ENCODE data around the gene PKDCC. TPM values are rescaled to one million over a fixed set of nuclear protein-coding genes. Genes with fewer than 3 reads are reported as not detected.
A peak's percentile ranks its signal among the peaks of the same experiment; 100 is the strongest.

The PKDCC gene
- total RNA-seq, 1 donor from 2014 or later, result 9.6 TPM

DNA sequence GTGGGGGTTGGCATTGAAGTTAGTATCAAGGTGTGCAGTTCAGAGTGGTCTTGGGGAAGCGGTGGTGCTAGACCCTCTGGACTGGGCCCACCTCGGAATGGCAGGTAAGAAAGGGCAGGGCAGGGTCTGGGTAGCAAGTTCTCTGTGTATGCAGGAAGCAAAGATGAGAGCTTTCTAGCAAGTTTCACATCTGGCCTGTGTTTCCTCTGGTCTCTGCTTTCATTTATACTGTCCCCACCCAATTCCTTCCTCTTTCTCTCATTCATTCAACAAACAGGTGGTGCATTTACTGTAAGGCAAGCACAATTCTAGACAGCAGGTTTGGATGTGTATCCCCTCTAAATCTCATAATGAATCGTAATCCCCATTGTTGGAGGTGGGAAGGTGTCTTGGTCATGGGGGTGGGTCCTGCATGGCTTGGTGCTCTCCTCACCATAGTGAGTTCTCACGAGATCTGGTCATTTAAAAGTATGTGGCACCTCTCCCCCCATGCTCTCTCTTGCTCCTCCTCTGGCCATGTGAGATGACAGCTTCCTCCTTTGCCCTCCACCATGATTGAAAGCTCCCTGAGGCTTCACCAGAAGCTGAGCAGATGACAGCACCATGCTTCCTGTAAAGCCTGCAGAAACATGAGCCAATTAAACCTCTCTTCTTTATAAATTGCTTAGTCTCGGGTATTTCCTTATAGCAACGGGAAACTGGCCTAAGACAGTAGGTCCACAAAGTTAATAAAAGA is 51.8 kb downstream of the PKDCC start:
- Mint-ChIP-seq H3K4me3 (ENCODE audit: unreplicated experiment) (peak overlapping the region; percentile 69), H3K9me3 (ENCODE audit: unreplicated experiment) (no peaks in the 10 kb centered on the region), H3K4me1 (ENCODE audit: unreplicated experiment) (peaks cover 15% of the 10 kb centered on the region), H3K36me3 (ENCODE audit: low read depth, unreplicated experiment) (peaks cover 8% of the 10 kb centered on the region), H3K27me3 (ENCODE audit: unreplicated experiment) (peaks cover 20% of the 10 kb centered on the region), H3K27ac (ENCODE audit: unreplicated experiment) (no peak overlapping the region)
- no peak for DNase-seq (ENCODE audit: low spot score)
- TF ChIP-seq, protein P1, sequence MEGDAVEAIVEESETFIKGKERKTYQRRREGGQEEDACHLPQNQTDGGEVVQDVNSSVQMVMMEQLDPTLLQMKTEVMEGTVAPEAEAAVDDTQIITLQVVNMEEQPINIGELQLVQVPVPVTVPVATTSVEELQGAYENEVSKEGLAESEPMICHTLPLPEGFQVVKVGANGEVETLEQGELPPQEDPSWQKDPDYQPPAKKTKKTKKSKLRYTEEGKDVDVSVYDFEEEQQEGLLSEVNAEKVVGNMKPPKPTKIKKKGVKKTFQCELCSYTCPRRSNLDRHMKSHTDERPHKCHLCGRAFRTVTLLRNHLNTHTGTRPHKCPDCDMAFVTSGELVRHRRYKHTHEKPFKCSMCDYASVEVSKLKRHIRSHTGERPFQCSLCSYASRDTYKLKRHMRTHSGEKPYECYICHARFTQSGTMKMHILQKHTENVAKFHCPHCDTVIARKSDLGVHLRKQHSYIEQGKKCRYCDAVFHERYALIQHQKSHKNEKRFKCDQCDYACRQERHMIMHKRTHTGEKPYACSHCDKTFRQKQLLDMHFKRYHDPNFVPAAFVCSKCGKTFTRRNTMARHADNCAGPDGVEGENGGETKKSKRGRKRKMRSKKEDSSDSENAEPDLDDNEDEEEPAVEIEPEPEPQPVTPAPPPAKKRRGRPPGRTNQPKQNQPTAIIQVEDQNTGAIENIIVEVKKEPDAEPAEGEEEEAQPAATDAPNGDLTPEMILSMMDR (IDR thresholded peaks at IDR 0.05; ENCODE audit: unreplicated experiment), result no peak

DNA sequence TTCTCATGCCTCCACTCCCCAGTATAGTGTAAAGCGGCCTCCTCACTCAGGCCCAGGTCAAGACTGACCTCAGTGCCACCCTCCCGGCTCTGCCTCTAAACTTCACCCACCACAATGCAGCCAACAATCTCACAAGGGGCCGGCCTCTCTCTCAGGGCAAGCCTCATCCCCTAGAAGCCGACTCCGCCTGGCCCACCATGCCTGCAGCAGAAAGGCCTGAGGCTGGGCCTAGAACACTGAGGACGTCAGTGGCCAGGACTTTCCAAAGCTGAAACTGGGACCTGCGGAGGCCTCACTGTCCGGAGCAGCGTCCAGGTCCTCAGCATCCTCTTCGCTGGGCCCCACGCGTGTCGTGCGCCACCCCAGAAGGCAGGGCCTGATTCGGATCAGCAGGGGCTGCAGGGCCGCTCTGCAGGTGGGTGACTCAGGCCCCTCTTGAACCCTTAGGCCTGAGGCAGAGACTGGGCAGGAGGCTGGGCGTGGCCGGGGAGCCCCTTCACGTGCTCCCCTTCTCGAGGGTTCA is 52.9 kb downstream of the PKDCC start:
- peak overlapping the region; percentile 59 for H3K4me3 Mint-ChIP-seq (ENCODE audit: unreplicated experiment)
- no peak overlapping the region for H3K27ac Mint-ChIP-seq (ENCODE audit: unreplicated experiment)
- no peak for DNase-seq (ENCODE audit: low spot score)
- H3K36me3 Mint-ChIP-seq (ENCODE audit: low read depth, unreplicated experiment), result peaks cover 8% of the 10 kb centered on the region
- no peaks in the 10 kb centered on the region for H3K9me3 Mint-ChIP-seq (ENCODE audit: unreplicated experiment)
- H3K27me3 Mint-ChIP-seq (ENCODE audit: unreplicated experiment), result peaks cover 23% of the 10 kb centered on the region
- H3K4me1 Mint-ChIP-seq (ENCODE audit: unreplicated experiment), result peaks cover 15% of the 10 kb centered on the region
- TF ChIP-seq, protein P1 (IDR thresholded peaks at IDR 0.05; ENCODE audit: unreplicated experiment), result no peak

DNA sequence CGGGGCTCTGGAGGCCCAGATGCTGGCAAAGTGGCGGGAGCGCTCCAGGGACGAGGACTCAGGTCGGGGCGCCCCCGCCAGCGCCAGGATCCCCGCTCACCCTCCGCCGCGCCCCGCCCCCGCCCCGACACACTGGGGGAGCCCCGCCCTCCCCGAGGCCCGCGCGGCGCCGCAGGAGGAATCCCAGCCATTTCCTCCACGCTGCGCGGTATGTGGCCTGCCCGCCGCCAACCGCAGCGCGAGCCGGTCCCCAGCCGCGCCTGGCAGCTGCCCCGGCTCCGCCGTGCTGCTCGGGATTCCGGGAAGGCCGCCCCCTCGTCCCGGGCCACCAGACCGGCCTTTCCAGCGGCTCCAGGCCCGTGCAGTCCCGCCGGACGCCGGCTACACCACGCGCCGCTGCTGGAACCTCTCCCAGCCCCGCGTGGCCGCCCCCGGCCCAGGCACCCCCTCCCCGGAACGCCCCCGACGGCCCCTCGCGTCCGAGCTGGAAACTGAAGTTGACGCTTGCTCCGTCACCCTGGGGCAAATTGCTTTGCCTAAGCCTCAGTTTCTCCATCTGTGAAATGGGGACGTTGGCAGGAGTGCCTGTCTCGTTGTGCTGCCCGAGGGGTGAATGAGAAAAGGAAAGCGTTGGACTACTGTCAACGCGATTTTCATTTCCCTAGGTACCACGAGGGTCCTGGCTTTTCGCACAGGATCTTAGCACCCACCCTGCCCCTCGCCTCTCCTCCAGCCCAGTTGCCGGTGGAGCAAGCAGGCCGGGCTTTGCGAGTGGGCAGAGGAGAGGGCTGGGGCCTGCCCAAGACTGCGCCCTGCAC is 53.6 kb downstream of the PKDCC start:
- peaks cover 15% of the 10 kb centered on the region for H3K4me1 Mint-ChIP-seq (ENCODE audit: unreplicated experiment)
- peak overlapping the region; percentile 81 for H3K27ac Mint-ChIP-seq (ENCODE audit: unreplicated experiment)

DNA sequence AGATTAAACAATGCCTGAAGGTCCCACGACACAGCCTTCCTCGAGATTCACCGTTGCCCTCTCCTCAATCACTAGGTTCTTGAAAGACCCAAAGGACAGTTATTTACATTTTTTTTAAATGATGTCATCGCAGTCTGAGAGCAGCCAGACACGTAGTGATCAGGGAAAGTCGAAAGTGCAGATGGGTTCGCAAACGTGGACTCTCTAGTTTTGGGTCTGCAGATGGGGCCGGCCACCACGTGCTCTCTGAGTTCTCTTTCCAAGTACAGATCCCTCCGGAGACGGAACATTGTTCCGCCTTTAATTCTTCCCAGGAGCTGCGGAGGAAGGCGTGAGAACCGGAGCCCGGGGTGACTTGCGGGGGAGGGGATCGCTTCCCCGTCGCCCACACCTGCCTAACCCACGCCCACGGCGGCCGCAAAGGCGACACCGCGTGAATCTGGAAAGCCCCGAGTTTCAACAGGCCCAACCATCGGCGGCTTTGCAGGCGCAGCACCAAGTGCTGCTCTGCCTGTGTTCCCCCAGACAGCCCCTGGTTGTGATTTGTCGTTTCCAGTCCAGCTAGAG is 54.3 kb downstream of the PKDCC start:
- peak overlapping the region; percentile 79 for H3K4me3 Mint-ChIP-seq (ENCODE audit: unreplicated experiment)
- peaks cover 15% of the 10 kb centered on the region for H3K4me1 Mint-ChIP-seq (ENCODE audit: unreplicated experiment)
- peak; percentile 32 for DNase-seq (ENCODE audit: low spot score)
- no peaks in the 10 kb centered on the region for H3K9me3 Mint-ChIP-seq (ENCODE audit: unreplicated experiment)
- H3K27ac Mint-ChIP-seq (ENCODE audit: unreplicated experiment), result peak overlapping the region; percentile 81
- TF ChIP-seq, protein P1 (IDR thresholded peaks at IDR 0.05; ENCODE audit: unreplicated experiment), result no peak
- H3K27me3 Mint-ChIP-seq (ENCODE audit: unreplicated experiment), result peaks cover 24% of the 10 kb centered on the region
- H3K36me3 Mint-ChIP-seq (ENCODE audit: low read depth, unreplicated experiment), result peaks cover 8% of the 10 kb centered on the region

More for the DNA sequence above, 53.6 kb downstream of the PKDCC start:
- TF ChIP-seq, protein P1 (IDR thresholded peaks at IDR 0.05; ENCODE audit: unreplicated experiment), result no peak
- Mint-ChIP-seq H3K4me3 (ENCODE audit: unreplicated experiment) (peak overlapping the region; percentile 79), H3K36me3 (ENCODE audit: low read depth, unreplicated experiment) (peaks cover 8% of the 10 kb centered on the region), H3K27me3 (ENCODE audit: unreplicated experiment) (peaks cover 24% of the 10 kb centered on the region), H3K9me3 (ENCODE audit: unreplicated experiment) (no peaks in the 10 kb centered on the region)
- DNase-seq (ENCODE audit: low spot score), result peak; percentile 70

Data from endothelial cell (in vitro differentiated cells).